K562 (cell line): ENCODE results near the gene KIAA0930. TPM values are rescaled to one million over a fixed set of nuclear protein-coding genes. Genes with fewer than 3 reads are reported as not detected.

ENCODE experiments used
- ATAC-seq: fragments of 200-7000 bp; cut with Tn5 transposase; 3 replicates; pipeline ENCODE4 v1.9.1; 2020; ENCODE audit warnings: moderate library complexity
- BruUV-seq: library from RNA; stranded (reverse); fragments of 400-500 nt; replicated peaks from 2 replicates; lab custom pipeline; 2021; lab: Mats Ljungman, UMichigan
- CTCF ChIA-PET: fragments of 300-600 bp; formaldehyde crosslinking; extraction: SDS; loops from one replicate; lab custom pipeline; 2021; ENCODE audit warnings: low intra/inter-chr PET ratio; lab: Yijun Ruan, JAX
- POLR2A ChIA-PET: fragments of 300-600, 350-650 bp; sonication (Branson Sonifier 250); formaldehyde crosslinking; extraction: SDS; loops from one replicate; lab custom pipeline; 2021; ENCODE audit warnings: antibody characterized with exemption, inconsistent platforms; lab: Yijun Ruan, JAX
- DNase-seq, 4 experiments: peaks; one replicate each; pipeline versions ENCODE4 v3.0.0 to v3.0.0-alpha.2; 2011 to 2018; ENCODE audit warnings: low spot score in 3 of 4, mixed read lengths in 3 of 4; ENCODE audit errors: extremely low read depth in 1 of 4
- FAIRE-seq: peaks from 2 replicates; lab custom pipeline; 2011; peaks lifted over from hg19 to GRCh38; lab: Jason Lieb, UNC
- H2AFZ ChIP-seq: 2 replicates; pipeline ENCODE4 v1.6.0; 2011; ENCODE audit warnings: low read depth, low read length, control low read depth, inconsistent platforms
- H3K27ac ChIP-seq: fragments of 200-600 bp; 3 replicates; pipeline ENCODE4 v1.8.0; 2011; ENCODE audit warnings: low read depth, mild to moderate bottlenecking, control low read depth, inconsistent platforms, low read length, moderate library complexity, mixed read lengths; ENCODE audit errors: extremely low read depth
- H3K27me3 ChIP-seq, 2 experiments: fragments of 300-600 bp in 1 of 2; 2 replicates in 1 of 2; 3 replicates in 1 of 2; pipeline versions ENCODE4 v1.6.0 to v1.8.0; 2011; ENCODE audit warnings: inconsistent platforms in 2 of 2, low read length in 2 of 2, mild to moderate bottlenecking in 1 of 2, mixed read lengths in 1 of 2, moderate library complexity in 1 of 2; ENCODE audit not compliant: control insufficient read depth in 2 of 2, insufficient read depth in 2 of 2
- H3K36me3 ChIP-seq: fragments of 300-600 bp; 3 replicates; pipeline ENCODE4 v1.8.0; 2011; ENCODE audit warnings: mild to moderate bottlenecking, low read length, inconsistent platforms; ENCODE audit not compliant: control insufficient read depth, insufficient read depth
- H3K4me1 ChIP-seq, 2 experiments: fragments of 200-600 bp in 1 of 2; replicated peaks in 1 of 2; 2 replicates in 1 of 2; 3 replicates in 1 of 2; pipeline versions ENCODE4 v1.5.1 to v1.8.0; 2011; ENCODE audit warnings: inconsistent platforms in 2 of 2, low read length in 2 of 2, mild to moderate bottlenecking in 1 of 2, mixed read lengths in 1 of 2, moderate library complexity in 1 of 2; ENCODE audit not compliant: control insufficient read depth in 2 of 2, insufficient read depth in 2 of 2
- H3K4me2 ChIP-seq: 2 replicates; pipeline ENCODE4 v1.6.1; 2011; ENCODE audit warnings: low read length, control low read depth, inconsistent platforms, mixed read lengths; ENCODE audit not compliant: insufficient read depth
- H3K4me3 ChIP-seq: fragments of 200-600 bp; sonication (generic), shearing (Covaris generic); 2 replicates; pipeline ENCODE4 v1.5.1; 2016; ENCODE audit warnings: control low read depth, inconsistent platforms
- H3K79me2 ChIP-seq: fragments of 200-600 bp; 3 replicates; pipeline ENCODE4 v1.8.0; 2011; ENCODE audit warnings: low read length, inconsistent platforms; ENCODE audit not compliant: control insufficient read depth, insufficient read depth
- H3K9ac ChIP-seq, 2 experiments: 2 replicates each; pipeline versions ENCODE4 v1.6.0 to v1.6.1; 2011; ENCODE audit warnings: low read depth in 2 of 2, low read length in 2 of 2, control low read depth in 1 of 2, inconsistent platforms in 1 of 2, mild to moderate bottlenecking in 1 of 2, mixed read lengths in 1 of 2; ENCODE audit not compliant: insufficient read depth in 1 of 2
- H3K9me1 ChIP-seq: one replicate; pipeline ENCODE4 v1.6.0; 2011; ENCODE audit warnings: inconsistent platforms, mild to moderate bottlenecking, low read length, moderate library complexity; ENCODE audit not compliant: control insufficient read depth, insufficient read depth
- H3K9me3 ChIP-seq: replicated peaks from 2 replicates; pipeline ENCODE4 v1.5.1; 2011; ENCODE audit warnings: low read depth, low read length, inconsistent platforms; ENCODE audit not compliant: control insufficient read depth, insufficient read depth
- H4K20me1 ChIP-seq: replicated peaks from 2 replicates; pipeline ENCODE4 v1.6.1; 2011; ENCODE audit warnings: low read length, inconsistent platforms, mixed read lengths; ENCODE audit not compliant: control insufficient read depth, insufficient read depth
- CHD2 ChIP-seq: IDR thresholded peaks from 2 replicates; pipeline ENCODE4 v1.6.1; 2011; ENCODE audit warnings: low read depth, low read length
- GATAD2A ChIP-seq: fragments of 450-650 bp; IDR thresholded peaks from 2 replicates; pipeline ENCODE4 v1.6.1; 2017
- HOMEZ ChIP-seq: fragments of 250-450 bp; sonication (Bioruptor Pico); IDR thresholded peaks from 2 replicates; pipeline ENCODE4 v1.4.0; 2020; ENCODE audit warnings: mild to moderate bottlenecking, moderate library complexity
- HSF4 ChIP-seq: fragments of 250-450 bp; sonication (Bioruptor Pico); IDR thresholded peaks from 2 replicates; pipeline ENCODE4 v2.1.2; 2022; ENCODE audit warnings: mild to moderate bottlenecking, moderate library complexity, borderline replicate concordance
- JUN ChIP-seq, 2 experiments: sonication (generic) in 1 of 2; formaldehyde crosslinking in 1 of 2; IDR thresholded peaks; 2 replicates each; pipeline versions ENCODE4 v1.6.1 to v1.8.0; 2012 to 2022; ENCODE audit warnings: borderline replicate concordance in 2 of 2, mild to moderate bottlenecking in 2 of 2, improper control_type of control experiment in 1 of 2, low read depth in 1 of 2, low read length in 1 of 2, missing genetic modification reagents in 1 of 2
- MCM3 ChIP-seq: fragments of 450-650 bp; IDR thresholded peaks from 2 replicates; pipeline ENCODE4 v1.6.1; 2016
- MLX ChIP-seq, 2 experiments: fragments of 450-650 bp in 1 of 2; sonication (generic) in 1 of 2; formaldehyde crosslinking; conservative IDR thresholded peaks; 2 replicates each; pipeline versions ENCODE4 v1.4.0 to v1.8.1; 2020 to 2022; ENCODE audit warnings: mild to moderate bottlenecking in 1 of 2, missing genetic modification reagents in 1 of 2
- NCOR1 ChIP-seq: fragments of 450-650 bp; IDR thresholded peaks from 2 replicates; pipeline ENCODE4 v1.6.1; 2016; ENCODE audit warnings: mild to moderate bottlenecking, moderate library complexity
- NR1H2 ChIP-seq: sonication (generic); formaldehyde crosslinking; IDR thresholded peaks from 2 replicates; pipeline ENCODE4 v1.4.0; 2020; ENCODE audit warnings: mild to moderate bottlenecking, missing genetic modification reagents
- RFX5 ChIP-seq: IDR thresholded peaks from 2 replicates; pipeline ENCODE4 v1.6.1; 2011; ENCODE audit warnings: low read depth, mild to moderate bottlenecking, improper control_type of control experiment, low read length
- SMAD2 ChIP-seq: fragments of 150-350 bp; IDR thresholded peaks from 2 replicates; pipeline ENCODE4 v1.6.1; 2014; ENCODE audit warnings: low read depth, mild to moderate bottlenecking, low read length
- TAF15 ChIP-seq: fragments of 200-400 bp; formaldehyde crosslinking; IDR thresholded peaks from 2 replicates; pipeline ENCODE4 v1.6.1; 2017; ENCODE audit warnings: mild to moderate bottlenecking, low read depth, low read length, moderate library complexity
- XRCC5 ChIP-seq: fragments of 200-400 bp; formaldehyde crosslinking; IDR thresholded peaks from 2 replicates; pipeline ENCODE4 v1.6.1; 2017; ENCODE audit warnings: low read depth, mild to moderate bottlenecking, low read length
- ZNF507 ChIP-seq: conservative IDR thresholded peaks from 2 replicates; pipeline ENCODE4 v1.6.1; 2017; ENCODE audit warnings: missing genetic modification characterization, missing compliant biosample characterization
- ZNF785 ChIP-seq: fragments of 250-450 bp; sonication (Bioruptor Pico); IDR thresholded peaks from 2 replicates; pipeline ENCODE4 v1.4.0; 2020; ENCODE audit warnings: mild to moderate bottlenecking
- WGBS: fragments of 100-300 bp; shearing (Covaris generic); methylation state at CpG from one replicate; pipeline ENCODE4 v1.1.6; 2016; ENCODE audit warnings: low coverage, mixed read lengths; ENCODE audit not compliant: insufficient coverage; ENCODE audit errors: missing lambda C conversion rate; 5-methylcytosine and 5-hydroxymethylcytosine counted together
- in situ Hi-C: fragments of 300-500 bp; cut with MboI; formaldehyde crosslinking; loops from 4 replicates; pipeline ENCODE4 v1.15.0; 2018; ENCODE audit warnings: inconsistent platforms, mixed read lengths
- intact Hi-C: fragments of 100-400 bp; cut with micrococcal nuclease; formaldehyde crosslinking; loops from 2 replicates; pipeline ENCODE4 v1.14.2; 2022
- polyA plus RNA-seq, 8 experiments: library from polyadenylated mRNA; depleted of rRNA in 4 of 8; stranded (reverse) in 5 of 8; unstranded in 3 of 8; fragments of >200 nt; fragmentation: Nextera tagmentation in 2 of 8; fragmentation: Illumina TruSeq in 1 of 8; extraction: Ambion mirVana in 2 of 8; extraction: Trizol in 1 of 8; gene quantifications; 2 replicates each; pipeline versions ENCODE4 v1.2.1 to v1.2.3, GENCODE V29; 2011 to 2014; ENCODE audit warnings: inconsistent platforms in 1 of 8, missing spikeins in 1 of 8
- total RNA-seq, 7 experiments: library from RNA; depleted of rRNA in 6 of 7; stranded (reverse); fragments of >200 nt in 6 of 7; fragmentation: Illumina TruSeq in 2 of 7; extraction: Trizol in 2 of 7; gene quantifications; 2 replicates each; pipeline versions ENCODE4 v1.2.1 to v1.2.3, GENCODE V29; 2011 to 2021; ENCODE audit warnings: low replicate concordance in 1 of 7

Gene KIAA0930
- total and polyA plus RNA-seq, 9 of the 15 experiments (the other 6 are each of a cell fraction or from before 2014, with no cell fraction given) = 0.24 to 12.1 (median 6.4) TPM

- Histone ChIP-seq H3K36me3 (peaks cover 68% of the 10 kb centered on the region), H2AFZ (no peak overlapping the region), H4K20me1 (no peaks in the 10 kb centered on the region), H3K27me3 (no peaks in the 10 kb centered on the region), H3K9me3 (no peaks in the 10 kb centered on the region), H3K27ac (no peak overlapping the region), H3K9me1 (no peaks in the 10 kb centered on the region), H3K4me3 (no peak overlapping the region), H3K79me2 (peaks cover 16% of the 10 kb centered on the region; the same call in 2 of the 3 replicates), H3K4me2 (no peak overlapping the region), H3K9ac (no peak overlapping the region; a peak in 1 of 4 replicates), H3K4me1 (no peaks in the 10 kb centered on the region)
- no TSS peak for BruUV-seq
- CTCF ChIA-PET = no interaction called here
- in situ Hi-C loops = no loop called here
- DNase-seq (no peak), ATAC-seq (no peak), FAIRE-seq (no peak)
- no peak for TF ChIP-seq XRCC5
- no peak for TF ChIP-seq HOMEZ (CRISPR knock-in tag)
- TF ChIP-seq SMAD2 = no peak
- TF ChIP-seq HSF4 (CRISPR knock-in tag) = no peak
- no peak for TF ChIP-seq ZNF785 (CRISPR knock-in tag)
- no peak for TF ChIP-seq GATAD2A
- TF ChIP-seq NR1H2 (CRISPR knock-in tag) = no peak
- no peak for TF ChIP-seq MCM3
- no peak for TF ChIP-seq RFX5
- TF ChIP-seq NCOR1 = no peak
- no peak for TF ChIP-seq JUN (IDR thresholded peaks at IDR 0.05; ENCODE audit: borderline replicate concordance, low read depth, low read length)
- TF ChIP-seq JUN (CRISPR knock-in tag; IDR thresholded peaks at IDR 0.05; ENCODE audit: borderline replicate concordance) = no peak
- TF ChIP-seq ZNF507 (tag) = no peak
- no peak for TF ChIP-seq TAF15
- TF ChIP-seq MLX (CRISPR knock-in tag; conservative IDR thresholded peaks at IDR 0.05) = no peak
- no peak for TF ChIP-seq CHD2
- WGBS = 85% methylated on average over 5 of the region's 13 CpGs
- POLR2A ChIA-PET = interaction anchor here (0.9 kb wide), 1 partner anchor 8 kb away, joined by 3 read pairs; no protein-coding TSS in a partner anchor
- intact Hi-C loops = no loop called here
Observed at GRCh38 chr22:45183974-45184373, 56.7 kb downstream of the KIAA0930 start.
